A673 (cell line): Measurements from ENCODE around the gene SDE2.

Experiments
- EZH2 ChIP-seq: fragments of 200-600 bp; sonication (generic); IDR thresholded peaks from 2 replicates; pipeline ENCODE4 v1.6.1; 2017; ENCODE audit warnings: borderline replicate concordance, low read depth, mild to moderate bottlenecking, mixed read lengths, antibody characterized with exemption, low read length; ENCODE audit not compliant: poor library complexity, severe bottlenecking
- TF ChIP-seq, protein P1 (sequence below): fragments of 300-800, 200-600 bp; sonication (generic); conservative IDR thresholded peaks from 2 replicates; pipeline ENCODE4 v1.5.1; 2017; ENCODE audit warnings: low read depth, mild to moderate bottlenecking, antibody characterized with exemption, low read length, moderate library complexity, mixed read lengths

- TF ChIP-seq, protein P1, sequence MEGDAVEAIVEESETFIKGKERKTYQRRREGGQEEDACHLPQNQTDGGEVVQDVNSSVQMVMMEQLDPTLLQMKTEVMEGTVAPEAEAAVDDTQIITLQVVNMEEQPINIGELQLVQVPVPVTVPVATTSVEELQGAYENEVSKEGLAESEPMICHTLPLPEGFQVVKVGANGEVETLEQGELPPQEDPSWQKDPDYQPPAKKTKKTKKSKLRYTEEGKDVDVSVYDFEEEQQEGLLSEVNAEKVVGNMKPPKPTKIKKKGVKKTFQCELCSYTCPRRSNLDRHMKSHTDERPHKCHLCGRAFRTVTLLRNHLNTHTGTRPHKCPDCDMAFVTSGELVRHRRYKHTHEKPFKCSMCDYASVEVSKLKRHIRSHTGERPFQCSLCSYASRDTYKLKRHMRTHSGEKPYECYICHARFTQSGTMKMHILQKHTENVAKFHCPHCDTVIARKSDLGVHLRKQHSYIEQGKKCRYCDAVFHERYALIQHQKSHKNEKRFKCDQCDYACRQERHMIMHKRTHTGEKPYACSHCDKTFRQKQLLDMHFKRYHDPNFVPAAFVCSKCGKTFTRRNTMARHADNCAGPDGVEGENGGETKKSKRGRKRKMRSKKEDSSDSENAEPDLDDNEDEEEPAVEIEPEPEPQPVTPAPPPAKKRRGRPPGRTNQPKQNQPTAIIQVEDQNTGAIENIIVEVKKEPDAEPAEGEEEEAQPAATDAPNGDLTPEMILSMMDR, result no peak
- no peak for TF ChIP-seq EZH2
Measured at GRCh38 chr1:225945564-225945963, 53.6 kb downstream of the SDE2 start.
